KMS-11 (cell line): Measurements from ENCODE around the gene CNST.

Source experiments
- H2AFZ ChIP-seq: fragments of 200-600 bp; sonication (generic); 2 replicates; pipeline ENCODE4 v1.6.1; 2016; ENCODE audit warnings: antibody characterized with exemption, mixed run types, low read depth
- H3K27ac ChIP-seq: fragments of 200-600 bp; sonication (generic); 2 replicates; pipeline ENCODE4 v1.6.1; 2016; ENCODE audit warnings: mild to moderate bottlenecking, mixed run types
- H3K27me3 ChIP-seq: fragments of 200-600 bp; sonication (generic); 2 replicates; pipeline ENCODE4 v1.6.1; 2017; ENCODE audit warnings: mild to moderate bottlenecking, low read depth, mixed run types, moderate library complexity; ENCODE audit not compliant: insufficient read depth
- H3K36me3 ChIP-seq: fragments of 200-600 bp; sonication (generic); 2 replicates; pipeline ENCODE4 v1.6.1; 2017; ENCODE audit warnings: mild to moderate bottlenecking, mixed run types; ENCODE audit not compliant: insufficient read depth
- H3K4me1 ChIP-seq: fragments of 200-600 bp; sonication (generic); 2 replicates; pipeline ENCODE4 v1.6.1; 2016; ENCODE audit warnings: mild to moderate bottlenecking, low read depth, mixed run types; ENCODE audit not compliant: poor library complexity, severe bottlenecking
- H3K4me2 ChIP-seq: fragments of 200-600 bp; sonication (generic); 2 replicates; pipeline ENCODE4 v1.7.0; 2016; ENCODE audit warnings: mild to moderate bottlenecking, mixed run types
- H3K4me3 ChIP-seq: fragments of 200-600 bp; sonication (generic); IDR thresholded peaks from 2 replicates; pipeline ENCODE4 v1.6.1; 2017; ENCODE audit warnings: low read depth, low read length, mixed read lengths; ENCODE audit not compliant: insufficient read depth
- H3K79me2 ChIP-seq: fragments of 200-600 bp; sonication (generic); 2 replicates; pipeline ENCODE4 v1.6.1; 2016; ENCODE audit warnings: low read depth, mixed run types; ENCODE audit not compliant: insufficient read depth
- H3K9ac ChIP-seq: fragments of 200-600 bp; sonication (generic); 2 replicates; pipeline ENCODE4 v1.6.1; 2016; ENCODE audit warnings: mild to moderate bottlenecking, mixed run types
- H4K20me1 ChIP-seq: fragments of 200-600 bp; sonication (generic); 2 replicates; pipeline ENCODE4 v1.6.1; 2016; ENCODE audit warnings: mild to moderate bottlenecking, mixed run types; ENCODE audit not compliant: insufficient read depth
- CTCF ChIP-seq: fragments of 200-600 bp; sonication (generic); conservative IDR thresholded peaks from 2 replicates; pipeline ENCODE4 v1.6.1; 2017; ENCODE audit warnings: low read depth, mild to moderate bottlenecking, antibody characterized with exemption, low read length, moderate library complexity, mixed read lengths

The CNST gene

GRCh38 chr1:246537887-246538286, 28.4 kb upstream of the CNST start:
- Histone ChIP-seq H3K79me2 (no peaks in the 10 kb centered on the region), H4K20me1 (no peaks in the 10 kb centered on the region), H3K4me1 (no peaks in the 10 kb centered on the region), H3K36me3 (no peaks in the 10 kb centered on the region), H3K4me3 (no peak overlapping the region), H2AFZ (no peak overlapping the region), H3K27me3 (no peaks in the 10 kb centered on the region), H3K4me2 (no peak overlapping the region), H3K27ac (no peak overlapping the region), H3K9ac (no peak overlapping the region)
- TF ChIP-seq CTCF, result no peak

GRCh38 chr1:246540738-246541491, 25.3 kb upstream of the CNST start:
- H3K27ac ChIP-seq, result no peak overlapping the region
- H2AFZ ChIP-seq, result no peak overlapping the region
- no peak overlapping the region for H3K9ac ChIP-seq
- H4K20me1 ChIP-seq, result no peaks in the 10 kb centered on the region
- H3K27me3 ChIP-seq, result no peaks in the 10 kb centered on the region
- no peaks in the 10 kb centered on the region for H3K4me1 ChIP-seq
- no peaks in the 10 kb centered on the region for H3K79me2 ChIP-seq
- no peak overlapping the region for H3K4me2 ChIP-seq
- H3K4me3 ChIP-seq, result no peak overlapping the region
- TF ChIP-seq CTCF, result no peak
- H3K36me3 ChIP-seq, result peaks cover 5% of the 10 kb centered on the region; the same call in 1 of the 2 replicates

GRCh38 chr1:246544001-246544400, 22.3 kb upstream of the CNST start:
- no peaks in the 10 kb centered on the region for H3K27me3 ChIP-seq
- no peak overlapping the region for H3K4me3 ChIP-seq
- no peak overlapping the region for H3K9ac ChIP-seq
- H3K79me2 ChIP-seq, result no peaks in the 10 kb centered on the region
- H3K4me1 ChIP-seq, result no peaks in the 10 kb centered on the region
- no peak overlapping the region for H2AFZ ChIP-seq
- H3K4me2 ChIP-seq, result no peak overlapping the region
- H3K27ac ChIP-seq, result no peak overlapping the region
- H3K36me3 ChIP-seq, result peaks cover 5% of the 10 kb centered on the region; the same call in 1 of the 2 replicates
- TF ChIP-seq CTCF, result no peak
- no peaks in the 10 kb centered on the region for H4K20me1 ChIP-seq

- no peaks in the 10 kb centered on the region for H3K79me2 ChIP-seq
- no peaks in the 10 kb centered on the region; the same call in 1 of the 2 replicates for H3K36me3 ChIP-seq
- H3K27ac ChIP-seq, result no peak overlapping the region
- H3K27me3 ChIP-seq, result no peaks in the 10 kb centered on the region
- no peaks in the 10 kb centered on the region for H3K4me1 ChIP-seq
- no peak overlapping the region for H3K4me3 ChIP-seq
- TF ChIP-seq CTCF, result no peak
- H2AFZ ChIP-seq, result no peak overlapping the region
- no peaks in the 10 kb centered on the region for H4K20me1 ChIP-seq
- H3K4me2 ChIP-seq, result no peak overlapping the region
- no peak overlapping the region for H3K9ac ChIP-seq
These were observed 16.6 kb upstream of the CNST start for GRCh38 chr1:246549665-246550064.
